Neural progenitor cell (in vitro differentiated cells): ENCODE results near the gene LRRC73.

Source experiments
- CTCF ChIP-seq: fragments of 200-600 bp; sonication (generic); IDR thresholded peaks from 2 replicates; pipeline ENCODE4 v1.5.1; 2017; ENCODE audit warnings: antibody characterized with exemption, mild to moderate bottlenecking
- EZH2 ChIP-seq: fragments of 200-600 bp; sonication (generic); IDR thresholded peaks from 2 replicates; pipeline ENCODE4 v1.6.1; 2017; ENCODE audit warnings: antibody characterized with exemption, mild to moderate bottlenecking, moderate library complexity
- EZH2phosphoT487 ChIP-seq: fragments of 200-600 bp; sonication (generic); IDR thresholded peaks from 2 replicates; pipeline ENCODE4 v1.6.1; 2017; ENCODE audit warnings: antibody characterized with exemption

- TF ChIP-seq CTCF = no peak
- no peak for TF ChIP-seq EZH2
- no peak for TF ChIP-seq EZH2phosphoT487
Measured at GRCh38 chr6:43494321-43494720, 15.8 kb downstream of the LRRC73 start.
